ENCODE measurements around the gene CRYBG2.
"Not testable (repeated sequence)": the region's sequence is repeated elsewhere in the genome, so short reads cannot be mapped to it uniquely, and the experiment has no call there.

Gene CRYBG2

DNA sequence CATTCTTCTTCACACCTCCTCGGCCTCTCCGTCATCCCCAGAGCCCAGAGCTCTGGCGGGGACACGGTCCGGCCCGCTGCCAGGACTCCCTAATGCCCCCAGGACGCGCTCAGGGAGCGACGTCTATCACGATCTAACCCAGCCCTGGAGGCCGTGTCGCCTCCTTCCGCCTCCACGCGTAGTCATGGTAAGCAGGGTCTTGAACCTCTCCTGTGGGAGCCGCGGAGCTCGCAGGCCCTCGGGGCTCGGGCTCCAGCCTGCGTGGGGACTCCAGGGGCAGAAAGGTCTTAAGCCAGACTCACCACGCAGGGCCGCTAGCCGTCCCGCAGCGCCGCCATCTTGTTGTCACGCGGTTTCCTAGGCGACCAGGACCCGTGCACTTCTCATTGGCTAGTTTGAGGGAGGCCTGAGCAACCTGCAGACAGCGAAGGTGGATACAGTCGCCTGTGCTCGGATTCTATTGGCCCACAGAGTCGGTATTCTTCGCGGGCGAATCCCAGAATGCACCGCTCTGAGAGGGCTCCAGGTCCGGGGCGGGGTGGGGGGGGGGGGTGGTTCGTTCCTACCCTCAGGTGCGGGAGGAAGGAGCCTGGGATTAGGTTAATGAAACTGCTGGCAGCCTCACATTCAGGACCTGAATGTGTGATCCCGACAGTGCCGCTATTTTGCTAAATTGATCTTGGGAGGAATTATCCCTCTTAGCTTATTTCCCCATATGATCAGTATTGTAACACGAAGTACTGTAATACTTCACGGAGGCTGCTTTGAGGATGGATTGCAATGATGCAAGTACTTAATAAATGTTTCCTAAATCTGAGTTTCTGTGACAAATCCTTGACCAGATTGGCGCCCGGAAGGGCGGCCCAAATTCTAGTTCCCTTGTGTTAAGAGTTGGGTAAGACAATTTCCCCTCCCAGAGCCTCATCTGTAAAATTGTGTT is 47.4 kb downstream of the CRYBG2 start, which contains the start of gene UBXN11:
Gene UBXN11, minus strand, starts transcription at position 347 of the 940 bp plus-strand sequence. CDS start 3,753 bp downstream, outside the sequence.
- peak within 1 kb of the TSS; percentile 97 for H3K27ac Mint-ChIP-seq
- peak within 1 kb of the TSS; percentile 98 for H3K4me3 Mint-ChIP-seq
- DNase-seq (peak; percentile 92), ATAC-seq (peak; percentile 99)
- H3K4me1 Mint-ChIP-seq = peaks cover 38% of the 10 kb centered on the region
- no peaks in the 10 kb centered on the region for H3K9me3 Mint-ChIP-seq
- no peaks in the 10 kb centered on the region for H3K36me3 Mint-ChIP-seq (ENCODE audit: low read depth)
- H3K27me3 Mint-ChIP-seq = no peaks in the 10 kb centered on the region

DNA sequence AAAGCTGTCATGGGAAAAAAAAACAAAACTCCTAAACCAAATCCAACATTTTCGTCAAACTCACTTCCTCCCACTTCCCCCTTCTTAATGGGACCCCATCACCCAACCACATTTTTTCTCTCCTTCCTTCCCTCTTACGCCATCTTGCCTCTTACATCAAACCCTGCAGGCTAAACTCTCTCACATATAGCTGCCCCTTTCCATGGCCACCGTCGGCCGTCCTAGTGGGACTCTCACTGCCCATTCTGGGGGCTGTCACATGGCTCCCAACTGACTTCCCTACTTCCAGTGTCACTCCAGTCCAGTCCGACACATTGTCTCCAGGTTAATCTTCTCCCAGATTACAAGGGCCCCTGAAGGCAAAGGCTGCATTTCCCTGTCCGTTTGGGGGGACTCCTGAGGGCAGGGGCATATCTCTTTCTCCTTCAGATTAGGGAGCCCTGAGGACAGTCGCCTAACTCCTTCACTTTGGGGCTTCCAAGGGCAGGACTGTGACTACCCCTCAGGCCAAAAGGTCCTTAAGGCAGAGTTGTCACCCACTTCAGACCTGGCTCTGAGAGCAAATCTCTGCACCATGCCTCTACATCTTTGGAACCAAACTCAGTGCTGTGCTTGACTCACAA is 48.2 kb downstream of the CRYBG2 start:
- DNase-seq = no peak
- ATAC-seq = no peak

DNA sequence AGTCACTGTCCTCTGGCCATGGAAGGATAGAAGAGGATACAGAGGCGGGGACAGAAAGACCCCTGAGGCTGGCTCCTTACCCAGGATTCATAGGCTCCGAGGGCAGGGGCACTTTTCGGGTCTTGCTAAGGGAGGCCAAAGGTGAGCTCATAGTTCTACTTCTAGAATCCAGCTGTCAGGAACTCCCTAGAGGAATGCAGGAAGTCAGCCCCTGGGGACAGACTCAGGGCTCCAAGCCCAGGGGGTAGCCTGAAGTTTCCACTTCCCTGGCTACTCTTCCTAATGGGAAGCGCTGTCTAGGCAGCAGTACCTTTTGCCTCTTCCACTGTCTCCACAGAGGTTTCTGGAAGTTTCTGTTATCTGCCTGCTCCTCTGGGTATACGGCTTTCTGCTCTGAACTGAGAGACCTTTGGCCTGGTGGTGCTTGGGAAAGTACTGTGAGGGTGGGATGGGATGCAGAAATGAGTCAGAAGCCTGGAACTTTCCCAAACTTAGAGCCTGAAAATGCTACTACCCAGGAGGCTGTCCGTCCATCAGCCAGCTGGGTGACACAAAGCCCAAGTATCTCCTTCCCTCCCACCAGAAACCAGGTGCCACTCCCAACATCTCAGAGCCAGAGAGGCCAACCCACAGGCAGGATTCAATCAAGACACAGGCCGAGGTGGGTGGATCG is 51.1 kb downstream of the CRYBG2 start:
- Mint-ChIP-seq H3K36me3 (ENCODE audit: low read depth) (peaks cover 3% of the 10 kb centered on the region), H3K27ac (no peak overlapping the region), H3K4me1 (peaks cover 28% of the 10 kb centered on the region)

More for the DNA sequence above, 48.2 kb downstream of the CRYBG2 start:
- H3K27ac Mint-ChIP-seq = peak overlapping the region; percentile 97
- H3K4me1 Mint-ChIP-seq = peaks cover 38% of the 10 kb centered on the region
- H3K9me3 Mint-ChIP-seq = no peaks in the 10 kb centered on the region
- H3K4me3 Mint-ChIP-seq = peak overlapping the region; percentile 98
- H3K36me3 Mint-ChIP-seq (ENCODE audit: low read depth) = no peaks in the 10 kb centered on the region
- no peaks in the 10 kb centered on the region for H3K27me3 Mint-ChIP-seq

DNA sequence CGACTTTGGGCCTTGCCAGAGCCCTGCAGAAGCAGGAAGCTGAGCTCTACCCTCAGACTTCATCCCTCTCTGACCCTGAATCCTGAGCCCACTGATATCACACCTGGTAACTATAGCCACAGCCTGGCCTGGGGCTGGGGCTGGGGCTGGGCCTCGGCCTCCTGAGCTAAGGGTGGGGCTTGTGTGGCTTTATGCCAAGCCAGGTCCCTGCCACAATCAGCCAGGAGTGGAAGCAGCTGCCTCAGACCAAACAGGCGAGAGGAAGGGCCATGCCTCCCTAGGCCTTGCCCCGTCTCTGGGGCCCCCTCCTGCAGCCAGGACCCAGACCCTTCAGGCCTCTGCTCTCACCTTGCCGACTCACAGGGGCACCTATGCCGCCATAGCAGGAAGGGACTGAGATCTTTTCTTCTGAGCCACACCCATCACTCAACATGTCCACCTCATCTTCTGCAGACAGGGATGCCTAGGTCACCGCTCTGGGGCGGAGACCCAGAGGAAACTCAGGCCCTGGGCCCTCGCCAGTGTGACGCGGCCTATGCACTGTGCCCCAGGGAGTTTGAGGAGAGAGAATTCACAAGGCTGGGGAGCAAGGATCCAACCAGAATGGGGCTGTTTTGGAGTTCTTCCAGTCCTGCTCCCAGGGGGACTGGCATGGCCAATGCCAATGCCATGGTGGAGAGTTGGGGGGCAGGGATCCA is 53.2 kb downstream of the CRYBG2 start:
- Mint-ChIP-seq H3K4me1 (peaks cover 8% of the 10 kb centered on the region), H3K27me3 (no peaks in the 10 kb centered on the region), H3K36me3 (ENCODE audit: low read depth) (peaks cover 8% of the 10 kb centered on the region), H3K4me3 (no peak overlapping the region), H3K27ac (no peak overlapping the region), H3K9me3 (no peaks in the 10 kb centered on the region)
- no peak for ATAC-seq
- DNase-seq = no peak

More for the DNA sequence above, 51.1 kb downstream of the CRYBG2 start:
- Mint-ChIP-seq H3K4me3 (no peak overlapping the region), H3K9me3 (no peaks in the 10 kb centered on the region), H3K27me3 (no peaks in the 10 kb centered on the region)
- ATAC-seq (no peak), DNase-seq (no peak)

DNA sequence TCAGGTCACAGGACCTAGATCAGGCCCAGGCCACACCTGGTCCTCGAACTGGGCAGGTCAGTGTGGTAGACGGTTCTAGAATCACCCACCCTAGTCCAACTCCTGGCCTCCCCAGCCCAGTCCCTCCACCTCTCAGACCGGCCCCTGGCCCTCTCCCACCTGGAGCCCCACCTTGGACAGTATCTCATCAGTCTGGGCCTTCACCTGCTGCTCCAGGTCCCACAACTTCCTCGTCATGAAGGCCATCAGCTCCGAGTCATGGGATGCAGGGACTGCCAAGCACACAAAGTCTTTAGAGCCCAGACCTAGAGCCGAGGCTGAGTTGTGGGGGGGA is 56.2 kb downstream of the CRYBG2 start:
- H3K9me3 Mint-ChIP-seq = no peaks in the 10 kb centered on the region
- DNase-seq = no peak
- no peak overlapping the region for H3K4me3 Mint-ChIP-seq
- ATAC-seq = no peak
- peaks cover 2% of the 10 kb centered on the region for H3K4me1 Mint-ChIP-seq
- H3K27ac Mint-ChIP-seq = no peak overlapping the region
- H3K36me3 Mint-ChIP-seq (ENCODE audit: low read depth) = peaks cover 11% of the 10 kb centered on the region
- no peaks in the 10 kb centered on the region for H3K27me3 Mint-ChIP-seq

DNA sequence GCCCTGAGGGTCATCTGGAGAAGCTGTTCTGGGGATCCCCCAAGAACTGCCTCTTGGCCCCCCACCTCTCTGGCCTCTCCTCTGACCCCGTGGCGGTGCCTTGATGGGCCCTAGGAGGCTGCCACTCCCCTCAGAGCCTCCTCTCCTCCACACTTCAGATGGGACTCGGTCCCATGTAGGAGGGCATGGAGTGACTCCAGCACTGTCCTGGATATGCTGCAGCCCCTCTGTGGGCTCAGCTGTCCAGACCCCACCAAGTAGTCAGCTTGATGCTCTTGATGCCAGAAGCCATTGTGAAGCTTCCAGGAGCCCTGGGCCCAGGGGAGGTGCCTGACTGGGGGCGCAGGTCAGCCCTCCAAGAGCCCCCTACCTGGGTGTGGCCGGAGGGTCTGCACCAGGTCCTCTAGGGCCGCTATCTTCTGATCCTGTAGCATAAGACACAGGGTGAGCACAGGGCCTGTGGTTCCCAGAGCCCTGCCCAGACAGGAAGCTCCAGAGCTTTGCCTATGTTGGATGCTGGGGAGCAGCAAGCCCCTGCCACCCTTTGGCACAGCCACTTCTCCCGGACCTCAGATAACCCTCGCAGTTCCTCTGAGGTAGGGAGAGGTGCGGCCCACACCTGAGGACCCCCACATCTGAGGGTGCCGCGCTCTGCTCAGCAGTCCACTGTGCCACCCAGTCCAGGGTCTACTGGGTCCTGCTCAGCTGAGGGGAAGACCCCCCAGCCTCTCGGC is 56.7 kb downstream of the CRYBG2 start:
- Mint-ChIP-seq H3K9me3 (no peaks in the 10 kb centered on the region), H3K27ac (no peak overlapping the region), H3K4me1 (peaks cover 5% of the 10 kb centered on the region), H3K27me3 (no peaks in the 10 kb centered on the region), H3K4me3 (no peak overlapping the region), H3K36me3 (ENCODE audit: low read depth) (peaks cover 11% of the 10 kb centered on the region)
- no peak for ATAC-seq
- DNase-seq = no peak

DNA sequence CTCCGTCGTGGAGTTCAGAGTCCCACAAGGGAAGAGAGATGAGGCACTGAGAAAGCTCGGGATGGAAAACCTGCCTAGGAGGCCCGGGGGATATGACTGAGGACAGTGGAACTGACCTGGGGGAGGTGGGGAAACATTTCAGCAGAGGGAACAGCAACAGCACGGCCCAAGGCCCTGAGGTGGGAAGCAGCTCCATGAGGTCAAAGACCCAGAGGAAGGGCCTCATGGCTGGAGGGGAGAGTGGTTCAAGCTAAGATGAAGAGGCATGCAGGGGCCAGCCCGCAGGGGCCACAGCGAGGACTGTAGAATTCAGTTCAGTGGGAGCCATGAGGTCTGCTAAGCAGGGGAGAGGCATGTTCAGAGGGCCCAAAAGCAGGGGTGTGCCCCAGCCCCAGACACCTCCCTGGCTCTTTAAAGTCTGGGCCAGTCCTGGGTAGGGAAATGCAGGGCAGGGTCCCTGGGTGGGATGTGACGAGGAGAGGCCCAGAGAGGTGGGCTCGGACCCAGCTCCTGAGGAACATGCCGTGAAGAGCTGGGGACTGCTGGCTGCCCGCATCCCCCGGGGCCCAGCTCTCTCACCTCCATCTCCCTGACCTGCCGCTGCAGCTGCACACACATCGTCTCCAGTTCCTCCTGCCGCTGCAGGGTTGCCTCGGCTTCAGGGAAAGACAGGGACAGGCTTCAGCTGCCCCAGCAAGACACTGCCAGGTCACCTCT is 57.4 kb downstream of the CRYBG2 start:
- Mint-ChIP-seq H3K36me3 (ENCODE audit: low read depth) (peaks cover 11% of the 10 kb centered on the region), H3K4me3 (no peak overlapping the region), H3K4me1 (peaks cover 12% of the 10 kb centered on the region), H3K27me3 (no peaks in the 10 kb centered on the region), H3K9me3 (no peaks in the 10 kb centered on the region), H3K27ac (no peak overlapping the region)
- no peak for DNase-seq
- no peak for ATAC-seq

DNA sequence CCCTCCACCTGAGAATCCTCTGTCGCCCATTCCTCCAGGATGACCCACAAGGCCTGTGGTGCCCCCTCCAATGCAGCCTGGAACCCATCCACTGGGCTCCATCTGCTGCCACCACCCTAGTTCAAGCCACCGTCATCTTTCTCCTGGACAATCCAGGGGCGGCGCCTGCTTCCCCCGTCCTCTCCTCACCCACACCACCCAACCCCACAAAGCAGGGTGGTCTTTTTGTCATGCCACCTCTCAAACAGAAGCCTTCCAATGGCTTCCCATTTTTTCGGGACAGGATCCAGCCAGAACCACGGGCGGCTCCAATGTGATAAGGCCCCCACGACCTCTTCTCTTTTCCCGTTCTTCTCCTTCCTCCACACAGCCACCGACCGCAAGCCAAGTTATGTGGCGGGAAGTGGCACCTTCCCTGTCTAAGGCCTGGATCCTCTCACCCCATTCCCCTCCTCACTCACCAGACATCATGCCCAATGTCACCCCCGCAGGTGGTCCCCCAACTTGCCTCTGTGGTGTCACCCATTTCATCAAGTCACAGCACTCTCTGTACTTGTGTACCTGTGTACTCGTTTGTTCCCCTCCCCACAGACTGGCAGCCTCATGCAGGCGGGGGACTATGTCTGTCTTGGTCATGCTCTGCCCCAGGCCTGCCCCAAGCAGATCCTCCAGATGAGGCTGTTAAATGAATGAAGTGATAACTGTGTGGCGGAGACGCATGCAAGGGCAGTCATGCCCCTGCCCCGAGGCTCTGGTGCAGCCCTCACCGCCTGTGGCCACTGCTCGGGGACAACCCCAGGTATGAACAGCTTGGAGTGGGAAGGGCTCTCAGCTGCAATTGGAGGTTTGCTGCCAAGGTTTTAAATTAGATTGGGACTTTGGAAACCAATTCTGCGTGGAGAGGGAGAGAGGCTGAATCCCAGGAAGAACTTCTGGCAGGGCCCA is 58.5 kb downstream of the CRYBG2 start:
- no peaks in the 10 kb centered on the region for H3K27me3 Mint-ChIP-seq
- H3K36me3 Mint-ChIP-seq (ENCODE audit: low read depth) = peaks cover 11% of the 10 kb centered on the region
- no peak overlapping the region for H3K4me3 Mint-ChIP-seq
- no peak for DNase-seq
- no peak overlapping the region for H3K27ac Mint-ChIP-seq
- H3K4me1 Mint-ChIP-seq = peaks cover 22% of the 10 kb centered on the region
- no peak for ATAC-seq
- no peaks in the 10 kb centered on the region for H3K9me3 Mint-ChIP-seq

DNA sequence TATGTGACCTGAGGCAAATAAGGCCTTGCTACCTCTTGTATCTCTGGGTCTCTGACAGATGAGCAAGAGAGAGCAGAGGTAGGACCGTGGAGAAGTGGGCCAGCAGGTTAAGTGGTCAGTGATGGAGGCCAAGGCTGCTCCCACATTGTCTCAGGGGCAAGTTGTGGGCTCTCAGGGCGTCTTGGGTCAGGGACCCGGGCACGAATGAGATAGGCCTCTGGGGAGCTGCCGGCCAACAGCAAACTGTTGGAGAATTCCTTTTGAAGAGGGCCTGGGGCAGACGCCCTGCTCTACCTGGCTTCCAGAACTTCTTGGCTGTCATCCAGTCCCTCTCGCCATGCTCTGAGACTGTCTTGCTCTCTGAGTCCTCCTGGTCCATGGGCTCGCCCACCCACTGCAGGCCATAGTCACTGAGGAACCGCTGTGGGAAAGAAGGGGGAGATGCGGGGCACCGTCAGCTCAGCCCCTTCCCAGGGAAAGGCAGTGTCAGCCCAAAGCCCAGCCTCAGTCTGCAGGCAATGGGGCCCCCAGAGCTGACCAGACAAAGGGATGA is 59.9 kb downstream of the CRYBG2 start:
- ATAC-seq (no peak), DNase-seq (no peak)
- Mint-ChIP-seq H3K36me3 (ENCODE audit: low read depth) (peaks cover 8% of the 10 kb centered on the region), H3K4me1 (peaks cover 35% of the 10 kb centered on the region), H3K27me3 (no peaks in the 10 kb centered on the region), H3K27ac (no peak overlapping the region), H3K9me3 (no peaks in the 10 kb centered on the region), H3K4me3 (no peak overlapping the region)

DNA sequence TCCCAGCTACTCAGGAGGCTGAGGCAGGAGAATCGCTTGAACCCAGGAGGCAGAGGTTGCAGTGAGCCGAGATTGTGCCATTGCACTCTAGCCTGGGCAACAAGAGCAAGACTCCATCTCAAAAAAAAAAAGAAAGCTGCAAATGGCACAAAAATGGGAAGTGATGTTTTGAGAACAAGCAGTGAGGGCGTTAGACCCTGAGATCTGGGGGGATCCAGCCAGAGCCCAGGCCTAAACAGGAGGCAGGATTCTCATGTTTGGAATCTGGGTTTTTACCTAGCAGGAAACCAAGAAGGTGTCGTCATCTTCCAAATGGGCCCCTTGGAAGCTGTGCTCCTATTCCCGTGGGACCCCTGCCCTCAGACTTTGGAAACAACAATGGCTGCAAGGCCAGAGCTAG is 61.2 kb downstream of the CRYBG2 start:
- not testable (repeated sequence) for H3K36me3 Mint-ChIP-seq (ENCODE audit: low read depth); DNase-seq; H3K27me3 Mint-ChIP-seq; ATAC-seq; H3K9me3 Mint-ChIP-seq; H3K27ac Mint-ChIP-seq; H3K4me3 Mint-ChIP-seq
- peaks cover 48% of the 10 kb centered on the region for H3K4me1 Mint-ChIP-seq

DNA sequence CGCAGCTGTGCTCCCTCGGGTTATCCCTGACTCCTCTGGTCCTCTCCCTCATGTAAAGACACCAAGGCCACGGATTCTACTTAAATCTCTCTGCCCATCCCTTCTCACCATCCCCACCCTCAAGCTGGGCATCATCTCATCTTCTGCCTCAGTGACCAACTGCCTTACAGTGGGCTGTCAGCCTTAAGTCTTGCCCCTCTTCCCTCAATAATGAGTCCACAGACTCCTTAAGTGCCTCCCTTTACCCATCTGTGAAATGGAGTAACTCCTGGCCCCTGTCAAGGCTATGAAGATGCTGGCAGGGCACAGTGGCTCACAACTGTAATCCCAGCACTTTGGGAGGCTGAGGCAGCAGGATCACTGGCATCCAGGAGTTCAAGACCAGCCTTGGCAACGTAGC is 62.0 kb downstream of the CRYBG2 start:
- ATAC-seq (no peak), DNase-seq (no peak)
- peak overlapping the region; percentile 64 for H3K27ac Mint-ChIP-seq
- no peaks in the 10 kb centered on the region for H3K27me3 Mint-ChIP-seq
- H3K36me3 Mint-ChIP-seq (ENCODE audit: low read depth) = peaks cover 11% of the 10 kb centered on the region
- H3K9me3 Mint-ChIP-seq = no peaks in the 10 kb centered on the region
- H3K4me1 Mint-ChIP-seq = peaks cover 56% of the 10 kb centered on the region
- H3K4me3 Mint-ChIP-seq = no peak overlapping the region

DNA sequence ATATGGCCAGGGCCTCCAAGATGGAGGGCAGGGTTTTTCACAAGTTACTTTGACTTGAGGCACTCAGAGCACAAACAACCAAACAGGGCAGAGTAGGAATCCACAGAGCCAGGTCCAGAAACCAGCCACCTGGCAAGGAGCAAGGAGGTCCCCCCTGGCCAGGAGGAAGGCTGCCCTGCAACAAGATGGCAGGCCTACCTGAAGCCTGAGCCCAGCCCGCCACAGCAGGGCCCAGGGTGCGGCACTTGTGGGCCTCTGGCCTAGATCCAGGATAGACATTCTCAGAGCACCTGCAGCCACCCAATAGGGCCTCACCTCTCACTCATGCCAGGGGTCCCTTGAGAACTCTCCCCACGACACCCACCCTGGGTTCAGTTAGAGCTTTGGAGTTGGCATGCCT is 62.5 kb downstream of the CRYBG2 start:
- no peaks in the 10 kb centered on the region for H3K27me3 Mint-ChIP-seq
- ATAC-seq (no peak), DNase-seq (no peak)
- H3K4me1 Mint-ChIP-seq = peaks cover 61% of the 10 kb centered on the region
- H3K27ac Mint-ChIP-seq = peak overlapping the region; percentile 98
- no peaks in the 10 kb centered on the region for H3K9me3 Mint-ChIP-seq
- no peak overlapping the region for H3K4me3 Mint-ChIP-seq
- peaks cover 12% of the 10 kb centered on the region for H3K36me3 Mint-ChIP-seq (ENCODE audit: low read depth)

Data from activated naive CD8-positive, alpha-beta T cell treated with anti-CD3 and anti-CD28 coated beads, Interleukin-2, amount 50 U/mL, for 24 hours (primary cell).